ENCODE measurements around the gene GH1. TPM values are rescaled to one million over a fixed set of nuclear protein-coding genes. Genes with fewer than 3 reads are reported as not detected.

The GH1 gene
- total and polyA plus RNA-seq, 9 of the 15 experiments (the other 6 are each of a cell fraction or from before 2014, with no cell fraction given): not detected

DNA sequence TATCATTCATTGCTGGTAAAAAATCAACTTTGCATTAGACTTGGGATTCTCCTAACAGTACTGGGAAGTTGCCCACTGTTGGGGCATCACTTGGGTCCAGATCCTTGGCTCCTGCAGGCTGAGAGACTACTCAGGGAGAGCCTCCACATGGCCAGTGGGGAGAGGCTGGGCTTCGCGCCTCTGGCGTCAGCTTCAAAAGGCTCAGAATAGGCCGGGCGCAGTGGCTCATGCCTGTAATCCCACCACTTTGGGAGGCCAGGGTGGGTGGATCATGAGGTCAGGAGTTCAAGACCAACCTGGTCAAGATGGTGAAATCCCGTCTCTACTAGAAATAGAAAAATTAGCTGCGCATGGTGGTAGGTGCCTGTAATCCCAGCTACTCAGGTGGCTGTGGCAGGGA, 4.2 kb downstream of the GH1 start:
- Histone ChIP-seq H4K20me1 (replicated peaks; ENCODE audit: control insufficient read depth, insufficient read depth, low read length) (0 out of 2 replicates have a peak, but pooled peaks cover 3% of the 10 kb centered on the region), H3K4me1 (replicated peaks in 1 of 2; ENCODE audit: control insufficient read depth in 2 of 2, insufficient read depth in 2 of 2, low read length in 2 of 2) (no peaks in the 10 kb centered on the region; a peak in 1 of 5 replicates), H3K27me3 (ENCODE audit: control insufficient read depth in 2 of 2, insufficient read depth in 2 of 2, low read length in 2 of 2) (peaks cover 13 to 50% of the 10 kb centered on the region in 2 experiments), H3K79me2 (ENCODE audit: control insufficient read depth, insufficient read depth, low read length) (no peaks in the 10 kb centered on the region), H3K4me3 (no peak overlapping the region), H3K4me2 (ENCODE audit: insufficient read depth, low read length) (no peak overlapping the region), H2AFZ (ENCODE audit: low read depth, low read length) (no peak overlapping the region), H3K9ac (ENCODE audit: insufficient read depth in 1 of 2, low read depth in 2 of 2, low read length in 2 of 2) (no peak overlapping the region), H3K9me1 (ENCODE audit: control insufficient read depth, insufficient read depth, low read length) (no peaks in the 10 kb centered on the region), H3K36me3 (ENCODE audit: control insufficient read depth, insufficient read depth, low read length) (no peaks in the 10 kb centered on the region), H3K9me3 (replicated peaks; ENCODE audit: control insufficient read depth, insufficient read depth, low read depth, low read length) (no peaks in the 10 kb centered on the region), H3K27ac (ENCODE audit: extremely low read depth, low read depth, low read length) (no peak overlapping the region)
- in situ Hi-C loops (cut with MboI) (loop anchor here (5.0 to 10.0 kb wide), 3 partner anchors 110 to 370 kb away; partner anchors contain the start of genes ERN1 and ICAM2), intact Hi-C loops (cut with micrococcal nuclease) (loop anchor here (10.0 kb wide), 1 partner anchor 370 kb away; no protein-coding TSS in a partner anchor)
- 43% methylated on average over 7 of the region's 7 CpGs for WGBS (ENCODE audit: insufficient coverage, low coverage, missing lambda C conversion rate)
- TF ChIP-seq MCM7 (IDR thresholded peaks at IDR 0.05): no peak
- no peak for TF ChIP-seq RUNX1 (IDR thresholded peaks at IDR 0.05; ENCODE audit: low read depth)
- TF ChIP-seq ZNF785 (CRISPR knock-in tag; IDR thresholded peaks at IDR 0.05): no peak
- no peak for TF ChIP-seq ZNF408 (CRISPR knock-in tag; IDR thresholded peaks at IDR 0.05; ENCODE audit: low read depth)
- TF ChIP-seq, protein P1, sequence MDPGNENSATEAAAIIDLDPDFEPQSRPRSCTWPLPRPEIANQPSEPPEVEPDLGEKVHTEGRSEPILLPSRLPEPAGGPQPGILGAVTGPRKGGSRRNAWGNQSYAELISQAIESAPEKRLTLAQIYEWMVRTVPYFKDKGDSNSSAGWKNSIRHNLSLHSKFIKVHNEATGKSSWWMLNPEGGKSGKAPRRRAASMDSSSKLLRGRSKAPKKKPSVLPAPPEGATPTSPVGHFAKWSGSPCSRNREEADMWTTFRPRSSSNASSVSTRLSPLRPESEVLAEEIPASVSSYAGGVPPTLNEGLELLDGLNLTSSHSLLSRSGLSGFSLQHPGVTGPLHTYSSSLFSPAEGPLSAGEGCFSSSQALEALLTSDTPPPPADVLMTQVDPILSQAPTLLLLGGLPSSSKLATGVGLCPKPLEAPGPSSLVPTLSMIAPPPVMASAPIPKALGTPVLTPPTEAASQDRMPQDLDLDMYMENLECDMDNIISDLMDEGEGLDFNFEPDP (CRISPR knock-in tag; IDR thresholded peaks at IDR 0.05): no peak
- no peak for TF ChIP-seq CBX3 (IDR thresholded peaks at IDR 0.05; ENCODE audit: borderline replicate concordance in 1 of 2, low read length in 2 of 2)
- TF ChIP-seq FOXM1 (IDR thresholded peaks at IDR 0.05; ENCODE audit: low read depth): no peak
- TF ChIP-seq FOXM1 (CRISPR knock-in tag; IDR thresholded peaks at IDR 0.05; ENCODE audit: low read depth): no peak
- TF ChIP-seq JUND (IDR thresholded peaks at IDR 0.05; ENCODE audit: borderline replicate concordance, low read depth, low read length): no peak
- no peak for TF ChIP-seq JUND (tag; IDR thresholded peaks at IDR 0.05; ENCODE audit: borderline replicate concordance, low read depth, low read length)
- no peak for TF ChIP-seq GABPB2 (CRISPR knock-in tag; conservative IDR thresholded peaks at IDR 0.05)
- no peak for TF ChIP-seq MED1 (CRISPR knock-in tag; IDR thresholded peaks at IDR 0.05; ENCODE audit: borderline replicate concordance)
- POLR2A ChIA-PET: no interaction called here
- ATAC-seq: no peak
- CTCF ChIA-PET (ENCODE audit: low intra/inter-chr PET ratio): no interaction called here
- no peak for DNase-seq (ENCODE audit: extremely low read depth in 1 of 4, low spot score in 3 of 4)
- FAIRE-seq: no peak
- BruUV-seq (replicated peaks): no TSS peak

All from K562 (cell line).